Muscle layer of colon (tissue), 2 donors: ENCODE results near the gene SPEG.
A peak's percentile ranks its signal among the peaks of the same experiment; 100 is the strongest.
"Not testable (repeated sequence)": the region's sequence is repeated elsewhere in the genome, so short reads cannot be mapped to it uniquely, and the experiment has no call there.

Source experiments
- H3K27ac ChIP-seq: one replicate; pipeline ENCODE4 v1.7.0; 2013; ENCODE audit warnings: low read depth, mild to moderate bottlenecking, low read length, moderate library complexity
- H3K27me3 ChIP-seq, 2 donors: one replicate each; pipeline ENCODE4 v1.7.0; 2013; ENCODE audit warnings: low read length in 2 of 2, mild to moderate bottlenecking in 2 of 2; ENCODE audit not compliant: insufficient read depth in 2 of 2, control insufficient read depth in 1 of 2
- H3K36me3 ChIP-seq: one replicate; pipeline ENCODE4 v1.7.0; 2013; ENCODE audit warnings: mild to moderate bottlenecking, low read length; ENCODE audit not compliant: insufficient read depth
- H3K4me1 ChIP-seq: one replicate; pipeline ENCODE4 v1.7.0; 2013; ENCODE audit warnings: mild to moderate bottlenecking, low read length; ENCODE audit not compliant: insufficient read depth
- H3K4me3 ChIP-seq, 2 donors: one replicate each; pipeline ENCODE4 v1.7.0; 2013; ENCODE audit warnings: low read length in 2 of 2, low read depth in 1 of 2, mild to moderate bottlenecking in 1 of 2, moderate library complexity in 1 of 2
- H3K9ac ChIP-seq: one replicate; pipeline ENCODE4 v1.7.0; 2013; ENCODE audit warnings: low read length
- H3K9me3 ChIP-seq: one replicate; pipeline ENCODE4 v1.7.0; 2013; ENCODE audit warnings: mild to moderate bottlenecking, low read length
- donor health status: abdominal sarcoma.
- donor health status: Adenocarcinoma of cecum.

SPEG gene

GRCh38 chr2:219434718-219435525 is at the start of gene SPEG:
SPEG (plus strand) TSS chr2:219434843; CDS start chr2:219434978, 135 bp downstream.
- Histone ChIP-seq H3K9ac (peak within 1 kb of the TSS; percentile 65), H3K9me3 (no peaks in the 10 kb centered on the region), H3K4me3 (peak within 1 kb of the TSS in 1 of 2 donors; percentile 50), H3K27ac (peak within 1 kb of the TSS; percentile 97), H3K4me1 (peaks cover 52% of the 10 kb centered on the region), H3K36me3 (no peaks in the 10 kb centered on the region), H3K27me3 (peaks cover 0 to 17% of the 10 kb centered on the region in 2 donors)

GRCh38 chr2:219384859-219385258 is 49.8 kb upstream of the SPEG start:
- H3K9me3 ChIP-seq = no peaks in the 10 kb centered on the region
- H3K4me3 ChIP-seq = no peak overlapping the region
- no peak overlapping the region for H3K9ac ChIP-seq
- H3K27me3 ChIP-seq = no peaks in the 10 kb centered on the region
- H3K27ac ChIP-seq = no peak overlapping the region
- peaks cover 62% of the 10 kb centered on the region for H3K36me3 ChIP-seq
- peaks cover 23% of the 10 kb centered on the region for H3K4me1 ChIP-seq

DNA sequence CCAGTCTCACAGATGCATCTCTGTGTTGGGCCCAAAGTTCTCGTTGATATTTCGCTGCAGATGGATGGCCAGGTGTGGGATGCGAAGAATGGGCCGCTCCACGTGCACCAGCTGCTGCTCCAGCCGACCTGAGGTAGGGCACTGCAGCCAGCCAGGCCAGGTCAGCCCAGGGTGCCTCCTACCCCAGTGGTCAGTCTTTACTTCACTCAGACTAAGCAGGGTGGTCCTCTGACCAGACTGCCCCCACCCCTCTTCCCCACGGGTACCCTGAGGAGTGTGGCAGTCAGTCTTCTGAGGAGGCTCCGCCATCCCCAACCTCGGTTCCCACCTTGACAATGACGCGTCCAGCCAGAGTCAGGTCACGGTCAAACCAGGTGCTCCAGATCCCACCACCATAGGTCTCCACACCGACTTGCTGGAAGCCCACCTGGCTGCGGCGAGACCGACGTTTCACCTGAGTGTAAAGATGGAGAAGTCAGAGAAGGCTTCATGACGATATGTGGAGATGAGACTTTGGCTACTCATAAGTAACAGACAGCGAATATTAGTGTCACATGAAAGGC is 48.6 kb upstream of the SPEG start:
- Histone ChIP-seq H3K27ac (no peak overlapping the region), H3K9ac (no peak overlapping the region), H3K27me3 (no peaks in the 10 kb centered on the region), H3K9me3 (no peaks in the 10 kb centered on the region), H3K4me1 (peaks cover 23% of the 10 kb centered on the region), H3K4me3 (no peak overlapping the region), H3K36me3 (peaks cover 55% of the 10 kb centered on the region)

DNA sequence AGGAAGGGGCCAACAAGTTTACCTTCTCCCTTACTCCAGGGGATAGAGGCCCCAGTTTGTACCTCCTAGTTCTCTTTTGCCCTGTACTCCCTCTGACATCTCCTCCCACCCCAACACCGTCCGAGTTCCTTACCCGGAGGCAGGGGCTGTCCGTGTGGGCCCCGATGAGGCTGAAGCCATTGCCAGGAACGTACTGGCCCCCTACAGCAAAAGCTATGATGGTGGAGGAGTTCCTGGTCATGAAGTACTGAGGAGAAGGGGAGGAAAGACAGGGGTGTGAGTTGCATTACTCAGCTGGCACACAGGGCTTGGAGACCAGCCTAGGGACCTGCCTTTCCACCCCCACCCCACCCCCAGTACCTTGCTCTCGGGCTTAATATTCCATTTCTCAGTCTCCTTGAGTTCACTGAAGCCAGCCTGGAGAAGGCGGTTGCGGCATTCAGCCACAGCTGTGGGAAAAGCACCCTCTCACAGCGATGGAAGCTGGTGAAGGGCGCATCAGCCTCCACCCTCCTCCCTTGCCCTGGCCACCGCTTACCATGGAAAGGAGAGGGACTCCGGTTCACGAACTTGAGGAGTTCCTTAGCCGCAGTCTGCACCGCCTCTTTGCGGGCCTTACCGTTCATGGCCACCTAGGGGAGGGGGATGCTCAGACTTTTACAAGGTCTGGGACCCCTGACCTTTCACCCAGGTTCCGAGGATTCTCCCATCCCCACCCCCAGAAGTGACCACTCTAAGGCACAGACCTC is 47.9 kb upstream of the SPEG start:
- Histone ChIP-seq H3K4me1 (peaks cover 23% of the 10 kb centered on the region), H3K4me3 (peak overlapping the region; percentile 86 to 87), H3K9ac (peak overlapping the region; percentile 93), H3K9me3 (no peaks in the 10 kb centered on the region), H3K27me3 (no peaks in the 10 kb centered on the region), H3K36me3 (peaks cover 48% of the 10 kb centered on the region), H3K27ac (peak overlapping the region; percentile 96)

DNA sequence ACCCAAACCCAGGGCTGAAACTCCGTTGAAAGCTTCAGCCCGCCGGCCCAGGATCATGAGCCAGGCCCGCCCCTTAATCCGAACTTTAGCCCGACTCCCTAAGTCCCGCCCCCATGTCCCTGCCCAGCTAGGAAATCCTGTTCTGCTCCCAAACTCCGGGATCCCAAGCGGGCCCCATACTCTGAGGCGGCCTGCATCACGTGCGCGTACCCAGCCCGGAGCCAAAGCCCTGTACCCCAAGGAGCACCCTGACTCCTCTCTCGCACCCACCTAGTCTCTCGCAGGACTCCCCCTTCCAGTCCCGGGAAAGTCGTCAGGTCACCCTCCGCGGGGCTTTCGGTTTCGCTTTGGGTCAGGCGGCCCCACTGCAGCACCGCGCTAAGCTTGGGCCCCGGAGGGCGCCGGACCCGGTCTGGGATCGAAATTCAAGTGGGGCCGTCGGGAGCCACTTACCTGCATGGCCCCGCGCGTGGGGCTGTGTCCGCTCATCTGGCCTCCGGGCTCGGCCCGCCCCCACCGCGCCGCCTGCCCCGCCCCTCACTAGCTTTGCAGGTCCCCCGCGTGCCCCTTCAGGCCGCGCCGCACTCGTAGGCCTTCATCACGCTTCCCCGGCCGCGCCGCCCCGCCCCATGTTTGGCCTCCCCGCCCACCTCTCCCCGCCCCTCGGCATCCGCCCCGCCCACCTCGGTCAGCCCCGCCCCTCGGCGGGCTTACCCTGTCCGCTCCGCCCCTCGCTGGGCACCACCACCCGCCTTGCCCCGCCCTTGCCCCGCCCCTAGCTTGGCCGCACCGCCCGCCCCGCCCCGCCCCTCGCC is 47.1 kb upstream of the SPEG start, which contains the start of gene DNPEP:
Gene DNPEP, minus strand, starts transcription at position 607 of the 815 bp plus-strand sequence. Its CDS starts 118 bp downstream, at position 489.
- H3K27me3 ChIP-seq = no peaks in the 10 kb centered on the region

GRCh38 chr2:219388121-219388906 is 46.3 kb upstream of the SPEG start:
- Histone ChIP-seq H3K4me1 (peaks cover 23% of the 10 kb centered on the region), H3K9ac (peak overlapping the region; percentile 44), H3K36me3 (peaks cover 32% of the 10 kb centered on the region), H3K9me3 (no peaks in the 10 kb centered on the region), H3K4me3 (peak overlapping the region in 1 of 2 donors; percentile 43), H3K27ac (peak overlapping the region; percentile 68), H3K27me3 (no peaks in the 10 kb centered on the region)

More for the DNA sequence above, 47.1 kb upstream of the SPEG start, which contains the start of gene DNPEP:
- H3K9ac ChIP-seq = peak within 1 kb of the TSS; percentile 93
- peak within 1 kb of the TSS; percentile 96 for H3K27ac ChIP-seq
- peak within 1 kb of the TSS; percentile 86 to 87 for H3K4me3 ChIP-seq
- no peaks in the 10 kb centered on the region for H3K9me3 ChIP-seq
- H3K4me1 ChIP-seq = peaks cover 23% of the 10 kb centered on the region
- H3K36me3 ChIP-seq = peaks cover 40% of the 10 kb centered on the region

DNA sequence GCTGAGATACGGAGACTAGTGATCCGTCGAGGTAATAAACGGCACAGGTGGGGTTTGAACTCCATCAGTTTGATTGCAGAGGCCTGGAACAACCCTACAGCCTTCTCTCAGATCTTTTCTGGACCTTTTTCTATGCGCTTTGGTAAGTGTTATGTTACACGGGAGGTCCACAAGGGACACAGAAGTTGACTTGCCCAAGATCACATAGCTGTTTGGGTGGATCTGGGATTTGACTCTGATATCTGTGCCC is 45.8 kb upstream of the SPEG start:
- H3K27me3 ChIP-seq = no peaks in the 10 kb centered on the region
- peaks cover 27% of the 10 kb centered on the region for H3K36me3 ChIP-seq
- H3K9me3 ChIP-seq = no peaks in the 10 kb centered on the region
- H3K4me3 ChIP-seq = peak overlapping the region in 1 of 2 donors; percentile 43
- peak overlapping the region; percentile 44 for H3K9ac ChIP-seq
- peaks cover 23% of the 10 kb centered on the region for H3K4me1 ChIP-seq
- H3K27ac ChIP-seq = peak overlapping the region; percentile 68

GRCh38 chr2:219392754-219393153 is 41.9 kb upstream of the SPEG start:
- H3K27me3 ChIP-seq = no peaks in the 10 kb centered on the region
- H3K27ac ChIP-seq = no peak overlapping the region
- no peaks in the 10 kb centered on the region for H3K9me3 ChIP-seq
- H3K9ac ChIP-seq = no peak overlapping the region
- no peak overlapping the region for H3K4me3 ChIP-seq
- H3K4me1 ChIP-seq = peaks cover 6% of the 10 kb centered on the region
- no peaks in the 10 kb centered on the region for H3K36me3 ChIP-seq

DNA sequence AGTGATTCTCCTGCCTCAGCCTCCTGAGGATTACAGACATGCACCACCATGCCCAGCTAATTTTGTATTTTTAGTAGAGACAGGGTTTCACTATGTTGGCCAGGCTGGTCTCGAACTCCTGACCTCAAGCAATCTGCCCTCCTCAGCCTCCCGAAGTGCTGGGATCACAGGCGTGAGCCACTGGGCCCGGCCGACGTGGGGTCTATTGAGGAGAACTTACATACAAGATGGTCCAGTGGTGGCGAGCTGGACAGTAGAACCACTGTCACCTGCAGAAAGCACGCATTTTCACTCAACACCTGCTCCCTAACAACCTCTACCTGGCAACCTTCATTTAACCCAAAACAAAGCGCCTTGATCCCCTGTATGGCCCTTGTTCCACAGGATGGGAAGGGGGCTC is 39.6 kb upstream of the SPEG start:
- not testable (repeated sequence) for H3K36me3 ChIP-seq, H3K9ac ChIP-seq, H3K27ac ChIP-seq, H3K4me3 ChIP-seq, H3K27me3 ChIP-seq, H3K9me3 ChIP-seq
- H3K4me1 ChIP-seq = peaks cover 12% of the 10 kb centered on the region

- Histone ChIP-seq H3K9me3 (no peaks in the 10 kb centered on the region), H3K27ac (no peak overlapping the region), H3K4me3 (no peak overlapping the region), H3K27me3 (no peaks in the 10 kb centered on the region), H3K4me1 (peaks cover 12% of the 10 kb centered on the region), H3K9ac (no peak overlapping the region), H3K36me3 (no peaks in the 10 kb centered on the region)
These were observed 39.0 kb upstream of the SPEG start for GRCh38 chr2:219395609-219396008.
